Measurements from ENCODE around the gene RGMA.

Gene RGMA

DNA sequence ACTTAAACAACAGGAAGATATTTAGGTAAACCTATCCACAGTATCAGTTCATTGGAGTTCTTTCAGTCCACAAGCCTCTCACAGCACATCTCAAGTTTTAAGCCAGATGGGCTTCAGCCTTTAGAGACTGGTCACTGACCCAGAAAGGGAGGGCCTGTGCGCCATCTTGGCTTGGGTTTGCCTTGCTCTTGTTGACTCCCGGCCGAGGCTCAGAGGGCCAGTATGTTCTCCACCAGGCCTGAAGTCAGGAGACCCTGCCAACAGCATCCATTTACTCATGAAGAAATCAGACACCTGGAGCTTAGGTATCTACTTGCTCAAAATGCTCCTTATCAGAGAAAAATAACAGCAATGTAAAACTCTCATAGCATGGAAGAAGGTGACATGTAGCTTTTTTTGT lies 6.2 kb downstream of the RGMA start:
- TF ChIP-seq GATA2 (IDR thresholded peaks at IDR 0.05; ENCODE audit: low read depth, low read length) (no peak), GATA3 (IDR thresholded peaks at IDR 0.05; ENCODE audit: low read depth, low read length) (no peak)

DNA sequence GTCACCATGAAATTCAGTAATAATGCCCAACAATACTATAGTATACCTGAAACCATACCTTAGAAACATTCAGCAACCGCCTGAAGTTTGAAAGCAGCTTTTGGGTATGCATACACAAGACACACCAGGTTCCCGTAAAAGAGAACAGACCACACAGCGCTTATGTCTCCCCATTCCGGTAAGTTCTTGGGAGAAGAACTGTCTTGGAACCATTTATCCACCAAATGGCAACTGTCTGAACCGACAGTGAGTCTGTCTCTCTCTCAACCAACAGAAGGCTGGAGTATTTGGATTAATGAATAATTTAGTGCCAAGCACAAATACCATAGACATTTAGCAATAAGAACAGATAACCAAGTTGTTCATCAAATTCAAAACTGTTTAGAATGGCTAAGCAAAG lies 7.6 kb downstream of the RGMA start:
- no peak for TF ChIP-seq GATA3 (IDR thresholded peaks at IDR 0.05; ENCODE audit: low read depth, low read length)
- TF ChIP-seq GATA2 (IDR thresholded peaks at IDR 0.05; ENCODE audit: low read depth, low read length), result no peak

DNA sequence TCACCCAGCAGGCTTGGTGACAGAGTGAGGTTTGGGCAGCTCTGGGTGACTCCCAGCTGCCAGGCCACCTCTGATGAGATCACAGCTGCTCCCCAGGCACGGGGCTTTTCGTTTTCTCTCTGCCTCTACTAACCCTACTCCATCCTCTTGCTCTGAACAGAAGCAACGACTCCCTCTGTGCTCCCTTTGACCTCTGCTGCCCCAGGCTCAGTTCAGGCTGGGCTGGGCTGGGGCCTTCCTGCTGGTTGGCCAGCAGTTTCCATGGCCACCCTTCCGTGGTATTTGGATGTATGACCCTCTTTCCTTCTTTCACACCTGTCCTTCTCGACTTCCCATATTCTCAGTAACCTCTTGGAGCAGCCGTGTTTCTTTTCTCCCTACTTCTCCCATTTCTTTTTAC lies 8.6 kb downstream of the RGMA start:
- TF ChIP-seq GATA3 (IDR thresholded peaks at IDR 0.05; ENCODE audit: low read depth, low read length) (no peak), GATA2 (IDR thresholded peaks at IDR 0.05; ENCODE audit: low read depth, low read length) (no peak)

DNA sequence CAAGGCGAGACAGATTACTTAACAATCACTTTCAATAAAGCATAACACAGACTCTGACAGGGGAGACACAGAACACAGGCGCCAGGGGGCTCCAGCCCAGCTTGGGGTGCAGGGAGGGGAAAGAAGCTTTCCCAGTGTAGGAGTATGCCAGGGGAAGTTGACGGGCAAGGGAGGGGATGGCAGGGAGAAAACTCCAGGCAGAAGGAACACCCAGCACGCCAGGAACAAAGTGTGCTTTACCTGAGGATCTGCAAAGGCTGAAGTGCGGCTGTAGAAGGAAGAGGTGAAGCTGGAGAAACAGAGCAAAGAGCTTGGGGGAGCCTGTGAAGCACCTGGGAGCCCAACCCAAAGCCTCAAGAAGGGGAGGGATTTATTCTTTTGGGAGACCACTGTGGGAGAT lies 12.1 kb downstream of the RGMA start:
- no peak for TF ChIP-seq GATA3 (IDR thresholded peaks at IDR 0.05; ENCODE audit: low read depth, low read length)
- no peak for TF ChIP-seq GATA2 (IDR thresholded peaks at IDR 0.05; ENCODE audit: low read depth, low read length)

DNA sequence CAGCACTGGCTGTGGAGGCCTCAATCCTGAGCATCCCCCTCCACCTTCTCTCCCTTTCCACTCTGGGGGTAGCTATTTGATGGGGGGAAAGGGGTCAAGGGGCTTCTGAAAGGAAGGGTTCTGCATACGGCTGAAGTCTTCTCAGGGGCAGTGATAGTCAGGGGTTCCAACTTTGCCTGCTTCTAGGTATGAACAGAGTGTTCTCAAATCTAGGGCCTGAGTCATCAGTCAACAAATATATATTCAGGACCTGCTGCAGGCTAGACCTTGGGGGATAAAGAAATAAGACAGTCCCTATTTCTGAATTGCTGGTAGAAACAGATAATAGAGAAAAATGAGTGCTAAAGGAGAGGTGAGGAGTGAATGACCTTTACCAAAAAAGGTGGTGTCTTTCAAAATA lies 12.8 kb downstream of the RGMA start:
- TF ChIP-seq GATA2 (IDR thresholded peaks at IDR 0.05; ENCODE audit: low read depth, low read length) (no peak), GATA3 (IDR thresholded peaks at IDR 0.05; ENCODE audit: low read depth, low read length) (no peak)

DNA sequence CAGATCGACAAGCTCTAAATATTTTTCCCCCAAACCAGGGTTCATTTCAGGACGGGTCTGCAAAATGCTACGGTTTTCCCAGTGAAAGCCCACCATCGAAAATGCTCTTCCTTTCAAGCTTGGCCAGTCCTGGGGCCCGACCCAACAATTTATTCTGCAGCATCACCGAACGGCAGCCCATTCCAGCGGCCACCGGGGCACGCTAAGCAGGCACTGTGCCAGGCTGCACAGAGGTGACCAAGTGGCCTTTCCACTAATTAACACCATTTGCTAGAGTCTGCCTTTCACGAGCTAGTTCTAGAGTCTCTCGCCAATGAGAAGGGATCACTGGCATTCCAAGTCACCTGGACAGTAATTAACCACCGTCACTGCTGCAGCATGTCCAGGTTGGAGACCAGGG lies 14.4 kb downstream of the RGMA start:
- TF ChIP-seq GATA2 (IDR thresholded peaks at IDR 0.05; ENCODE audit: low read depth, low read length) (no peak), GATA3 (IDR thresholded peaks at IDR 0.05; ENCODE audit: low read depth, low read length) (no peak)

DNA sequence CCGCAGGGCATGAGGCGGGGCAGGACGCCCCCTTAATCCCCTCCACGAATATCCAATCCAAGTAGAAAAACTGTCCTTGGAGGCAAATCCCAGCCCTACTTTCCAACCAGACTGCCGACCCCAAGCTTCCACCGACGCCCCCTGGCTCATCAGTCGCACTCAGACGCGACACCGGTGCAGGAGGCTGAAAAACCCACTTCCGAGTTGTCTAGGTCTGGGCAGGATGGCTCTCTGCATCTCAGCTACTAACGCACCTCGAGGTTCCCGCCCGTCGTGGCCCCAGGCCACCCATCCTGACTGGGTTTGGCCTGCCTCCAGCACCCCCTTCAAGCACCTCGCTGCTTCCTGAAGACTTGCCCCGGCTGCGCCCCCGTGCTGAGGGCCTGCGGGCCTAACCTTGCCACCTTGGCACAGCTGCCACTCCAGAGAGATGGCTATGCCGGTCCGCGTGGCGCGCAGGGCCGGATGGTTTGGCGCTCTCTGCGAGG lies 15.5 kb downstream of the RGMA start:
- TF ChIP-seq GATA3 (IDR thresholded peaks at IDR 0.05; ENCODE audit: low read depth, low read length), result no peak

DNA sequence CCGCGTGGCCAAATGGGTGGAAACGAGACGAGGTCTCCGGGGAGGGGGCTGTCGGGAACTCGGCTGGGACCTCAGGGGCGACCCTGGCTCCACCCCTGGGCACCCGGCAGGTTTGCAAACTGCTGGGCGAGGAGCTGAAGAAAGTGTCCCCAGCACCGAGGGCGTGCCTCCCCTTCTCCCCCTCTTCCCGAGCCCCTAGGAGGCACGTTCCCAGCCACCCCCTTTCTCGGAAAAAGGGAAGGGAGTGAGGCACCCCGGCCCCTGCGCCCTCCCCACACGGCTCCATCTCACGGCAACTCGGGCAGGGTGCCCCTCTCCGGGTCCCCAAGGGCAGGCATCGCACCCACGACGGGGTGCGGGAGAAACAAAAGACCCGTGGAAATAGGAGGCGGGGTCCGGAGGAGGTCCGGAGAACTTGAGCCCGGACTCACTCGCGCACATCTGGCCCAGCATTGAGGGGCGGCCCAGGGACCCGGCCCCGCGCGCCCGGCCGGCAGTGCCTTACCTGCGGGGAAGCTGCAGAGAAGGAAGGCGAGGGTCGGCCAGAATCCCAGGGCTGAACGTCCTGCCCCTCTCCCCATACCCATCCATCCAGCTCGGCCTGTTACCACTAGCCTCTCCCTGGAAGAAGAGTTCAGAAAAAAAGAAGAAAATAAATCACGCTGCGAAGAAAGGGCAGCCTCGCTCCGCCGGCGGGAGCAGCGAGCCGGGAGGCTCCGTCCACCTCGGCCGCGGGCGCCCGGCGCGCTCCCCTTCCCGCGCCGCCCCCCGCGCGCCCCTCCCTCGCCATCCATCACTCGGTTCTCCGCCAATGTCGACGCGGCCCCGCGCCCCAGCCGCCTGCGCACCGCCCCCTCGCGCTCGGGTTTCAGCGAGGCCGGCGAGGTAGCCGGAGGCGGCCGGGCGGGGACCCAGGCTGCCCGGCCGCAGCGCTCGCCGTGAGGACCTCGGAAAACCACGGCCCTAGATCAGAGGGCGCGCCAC lies 16.3 kb downstream of the RGMA start:
- no peak for TF ChIP-seq GATA3 (IDR thresholded peaks at IDR 0.05; ENCODE audit: low read depth, low read length)

DNA sequence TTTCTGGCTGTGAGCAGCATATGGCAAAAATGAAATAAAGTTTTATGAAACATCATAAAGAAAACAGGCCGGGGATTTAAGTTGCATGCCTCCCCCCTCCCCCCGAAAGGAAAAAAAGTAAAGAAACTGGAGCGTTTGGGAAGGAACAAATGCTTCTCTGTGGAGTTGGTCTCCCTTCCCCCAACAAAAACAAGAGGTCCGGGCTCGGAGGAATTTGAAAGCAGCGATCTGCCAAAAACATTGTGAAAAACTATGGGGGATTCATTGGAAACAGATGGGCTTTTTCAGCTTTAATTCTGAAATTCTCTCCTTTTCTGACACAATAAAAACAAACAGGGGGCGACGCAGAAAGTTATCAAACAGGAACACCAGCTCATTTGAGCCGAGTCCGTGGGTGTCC lies 17.0 kb downstream of the RGMA start:
- TF ChIP-seq GATA2 (IDR thresholded peaks at IDR 0.05; ENCODE audit: low read depth, low read length) (no peak), GATA3 (IDR thresholded peaks at IDR 0.05; ENCODE audit: low read depth, low read length) (no peak)

DNA sequence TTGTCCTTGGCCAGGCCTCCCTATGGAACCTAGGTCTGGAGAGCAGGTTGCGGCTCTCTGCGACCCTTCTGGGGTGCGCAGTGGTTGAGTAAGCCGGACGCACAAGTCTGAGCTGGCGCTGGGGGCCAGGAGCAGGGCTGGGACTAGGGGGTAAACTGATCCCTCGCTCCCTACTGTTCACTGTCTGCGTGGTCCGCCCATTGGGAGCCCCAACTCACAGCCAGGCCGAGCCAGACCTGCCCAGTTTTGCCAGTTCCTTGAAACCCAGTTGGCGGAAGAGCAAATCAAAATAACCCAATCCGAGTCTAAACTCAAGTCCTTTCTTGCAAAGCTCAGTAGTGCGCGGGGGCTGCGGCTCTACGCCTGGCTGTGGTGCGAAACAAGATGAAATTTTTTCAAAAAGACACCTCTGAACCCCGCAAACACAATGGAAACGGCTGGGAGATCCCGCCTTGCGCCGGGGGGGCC lies 17.5 kb downstream of the RGMA start:
- TF ChIP-seq GATA3 (IDR thresholded peaks at IDR 0.05; ENCODE audit: low read depth, low read length), result no peak
- no peak for TF ChIP-seq GATA2 (IDR thresholded peaks at IDR 0.05; ENCODE audit: low read depth, low read length)

DNA sequence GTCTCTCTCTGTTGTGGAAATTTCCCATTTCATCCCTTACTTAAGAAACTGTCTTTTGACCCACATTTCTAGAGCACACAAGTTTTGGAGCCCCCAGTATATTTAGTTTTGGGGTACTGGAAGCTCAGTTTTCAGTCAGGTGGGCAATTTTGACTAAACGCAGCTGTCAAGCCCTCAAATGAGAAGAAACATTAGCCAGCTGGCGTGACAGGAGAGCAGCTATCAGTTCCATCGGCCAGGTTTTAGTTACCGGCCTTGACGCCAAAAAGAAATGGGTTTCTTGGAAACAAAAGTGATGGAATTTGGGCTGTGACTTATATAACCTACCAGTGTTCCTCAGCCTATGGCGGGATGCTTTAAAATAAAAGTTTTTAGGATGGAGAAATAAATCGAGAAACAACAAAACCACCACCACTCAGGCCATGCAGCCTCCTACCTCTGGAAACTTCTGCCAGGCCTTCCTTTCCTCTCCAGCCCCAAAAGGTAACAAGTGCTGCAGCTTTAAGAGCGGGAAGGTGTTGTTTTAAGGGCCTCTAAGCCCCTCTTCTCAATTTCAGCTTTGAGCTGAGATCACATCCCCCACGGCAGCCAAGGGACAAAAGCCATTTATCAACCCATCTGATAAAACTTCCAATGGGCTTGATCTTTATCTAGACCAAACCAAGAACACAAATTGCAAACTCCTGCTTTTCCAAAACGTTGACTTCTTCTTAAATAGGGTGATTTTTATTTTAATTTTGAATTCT lies 18.3 kb downstream of the RGMA start:
- TF ChIP-seq GATA2 (IDR thresholded peaks at IDR 0.05; ENCODE audit: low read depth, low read length), result no peak
- no peak; the same call in 1 of the 2 replicates for TF ChIP-seq GATA3 (IDR thresholded peaks at IDR 0.05; ENCODE audit: low read depth, low read length)

DNA sequence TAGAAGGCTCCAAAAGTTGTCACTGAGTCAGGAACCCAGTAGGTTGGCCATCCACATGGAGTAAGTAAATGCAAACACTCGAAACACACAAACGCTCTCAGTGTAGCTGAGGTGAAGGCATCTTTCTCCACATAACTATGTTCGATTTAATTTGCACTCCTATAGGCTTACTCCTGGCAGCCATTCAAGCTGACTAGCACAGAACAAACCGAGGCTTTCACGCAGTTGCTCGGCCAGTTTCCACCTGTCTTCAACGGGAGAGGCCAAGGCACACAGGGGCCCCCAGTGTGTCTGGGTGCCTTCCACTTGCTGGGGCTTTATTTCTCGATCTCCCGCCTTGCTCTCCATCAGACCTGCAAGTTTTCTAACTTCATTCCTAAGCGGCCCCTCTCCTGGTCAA lies 18.9 kb downstream of the RGMA start:
- TF ChIP-seq GATA2 (IDR thresholded peaks at IDR 0.05; ENCODE audit: low read depth, low read length), result no peak
- TF ChIP-seq GATA3 (IDR thresholded peaks at IDR 0.05; ENCODE audit: low read depth, low read length), result no peak

DNA sequence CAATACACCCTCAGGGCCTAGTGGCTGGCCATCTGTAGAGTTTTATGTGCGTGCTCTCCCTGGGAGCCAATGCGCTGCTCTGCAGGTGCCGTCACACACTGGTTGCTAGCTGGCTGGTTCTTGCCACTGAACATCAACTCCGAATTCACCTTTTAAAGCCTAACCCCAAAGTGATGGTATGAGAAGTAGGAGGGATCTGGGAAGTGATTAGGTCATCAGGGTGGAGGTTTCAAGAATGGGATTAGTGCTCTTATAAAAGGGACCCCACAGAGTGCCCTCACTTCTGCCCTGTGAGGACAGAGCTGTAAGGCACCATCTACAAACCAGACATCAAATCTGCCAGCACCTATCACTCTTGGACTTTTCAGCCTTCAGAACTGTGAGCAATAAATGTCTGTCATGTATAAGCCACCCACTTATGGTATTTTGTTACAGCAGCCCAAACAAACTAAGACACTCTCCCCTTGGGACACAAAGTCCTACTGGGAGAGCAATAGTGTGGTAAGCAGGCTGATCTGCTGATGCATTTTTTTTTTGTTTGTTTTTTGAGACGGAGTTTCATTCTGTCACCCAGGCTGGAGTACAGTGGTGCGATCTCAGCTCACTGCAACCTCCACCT lies 20.3 kb downstream of the RGMA start:
- TF ChIP-seq GATA3 (IDR thresholded peaks at IDR 0.05; ENCODE audit: low read depth, low read length) (no peak), GATA2 (IDR thresholded peaks at IDR 0.05; ENCODE audit: low read depth, low read length) (no peak)

DNA sequence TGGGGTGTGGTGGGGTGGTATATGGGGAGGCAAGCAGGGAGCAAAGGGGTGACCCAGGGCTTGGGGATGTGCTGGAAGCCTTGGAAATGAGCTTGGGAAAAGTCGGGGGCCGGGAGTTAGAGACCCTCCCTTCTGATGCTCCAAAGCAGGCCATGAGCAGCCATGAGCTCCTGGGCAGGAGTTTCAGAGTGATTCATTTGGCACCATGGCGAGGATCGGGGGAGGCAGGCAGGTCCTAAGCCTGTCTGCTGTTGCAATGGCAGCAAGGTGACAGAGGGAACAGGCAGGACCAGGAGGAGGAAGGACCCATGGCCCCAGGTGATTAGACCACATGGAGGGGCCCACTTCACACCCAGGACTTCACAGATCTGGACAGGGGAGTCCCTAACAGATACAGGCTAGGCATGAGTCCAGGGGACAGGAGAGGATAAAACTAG lies 21.3 kb downstream of the RGMA start:
- TF ChIP-seq GATA3 (IDR thresholded peaks at IDR 0.05; ENCODE audit: low read depth, low read length) (no peak), GATA2 (IDR thresholded peaks at IDR 0.05; ENCODE audit: low read depth, low read length) (no peak)

Measured in SH-SY5Y (cell line).